Hematopoietic multipotent progenitor cell (in vitro differentiated cells): Measurements from ENCODE around the gene TNS4. TPM values are rescaled to one million over a fixed set of nuclear protein-coding genes. Genes with fewer than 3 reads are reported as not detected.

Experiments used
- DNase-seq, 3 donors: peaks; one replicate each; pipeline ENCODE4 v3.0.0-alpha.2; 2011 to 2015; ENCODE audit warnings: low read depth in 2 of 3, low spot score in 2 of 3
- total RNA-seq: library from RNA; depleted of rRNA; stranded (reverse); fragments of >200 nt; gene quantifications from one replicate; pipeline ENCODE4 v1.2.3, GENCODE V29; 2012

TNS4 gene
- total RNA-seq, 1 donor = under 0.01 TPM

GRCh38 chr17:40442392-40443195 is 58.8 kb downstream of the TNS4 start:
- no peak for DNase-seq

GRCh38 chr17:40440166-40440565 is 61.3 kb downstream of the TNS4 start:
- DNase-seq = no peak

GRCh38 chr17:40437095-40437732 is 64.2 kb downstream of the TNS4 start:
- peak in 1 of 3 donors; percentile 63 for DNase-seq

- DNase-seq = no peak
Observed at GRCh38 chr17:40436636-40437035, 64.8 kb downstream of the TNS4 start.

- peak in 1 of 3 donors; percentile 32 for DNase-seq
Observed at GRCh38 chr17:40433551-40434415, 67.6 kb downstream of the TNS4 start.

- no peak for DNase-seq
Observed at GRCh38 chr17:40432864-40433528, 68.4 kb downstream of the TNS4 start.

GRCh38 chr17:40431231-40431602 is 70.2 kb downstream of the TNS4 start:
- no peak for DNase-seq

- DNase-seq = no peak
Observed at GRCh38 chr17:40430272-40431230, 70.9 kb downstream of the TNS4 start.

GRCh38 chr17:40427002-40427491 is 74.4 kb downstream of the TNS4 start:
- no peak for DNase-seq

Other genes with a start within 250 kb of the TNS4 start
- 4.0 TPM for gene CDC6, start 213.7 kb downstream of the TNS4 start, total RNA-seq
- gene RARA, start 192.4 kb downstream of the TNS4 start, total RNA-seq = 40.9 TPM
- gene GJD3, start 136.9 kb downstream of the TNS4 start, total RNA-seq = 0.27 TPM
- gene TOP2A, start 83.7 kb downstream of the TNS4 start, total RNA-seq = 2.4 TPM
- gene IGFBP4, start 58.2 kb downstream of the TNS4 start, total RNA-seq = 1.3 TPM
- 4.6 TPM for gene CCR7, start 63.8 kb upstream of the TNS4 start, total RNA-seq
- 46.6 TPM for gene SMARCE1, start 146.2 kb upstream of the TNS4 start, total RNA-seq
- not detected for gene KRT222, start 163.6 kb upstream of the TNS4 start, total RNA-seq
- gene KRT24, start 202.1 kb upstream of the TNS4 start, total RNA-seq = not detected